NCI-H187 (cell line): ENCODE measurements around the gene ORC3.

Source experiments
- DNase-seq, 2 experiments: peaks; one replicate each; lab custom pipeline; 2025; lab: John Stamatoyannopoulos, UW

Gene ORC3

GRCh38 chr6:87589693-87590416 lies at the start of gene ORC3, which contains the start of gene RARS2:
ORC3 (plus strand) TSS chr6:87590135; CDS start chr6:87590169, 34 bp downstream.
RARS2 (minus strand) TSS chr6:87589987; CDS start chr6:87589957, 30 bp downstream.
- peak; percentile 76 to 92 for DNase-seq

- no peak for DNase-seq
Observed at GRCh38 chr6:87540539-87540938, 49.4 kb upstream of the ORC3 start.

GRCh38 chr6:87541041-87541440 lies 48.9 kb upstream of the ORC3 start:
- no peak for DNase-seq

GRCh38 chr6:87541744-87542143 lies 48.2 kb upstream of the ORC3 start:
- DNase-seq = no peak

- DNase-seq = no peak
Observed at GRCh38 chr6:87543696-87544473, 46.0 kb upstream of the ORC3 start.

GRCh38 chr6:87544474-87544735 lies 45.5 kb upstream of the ORC3 start:
- DNase-seq = no peak

GRCh38 chr6:87551799-87552198 lies 38.1 kb upstream of the ORC3 start:
- DNase-seq = no peak

GRCh38 chr6:87553159-87553765 lies 36.7 kb upstream of the ORC3 start:
- DNase-seq = no peak

- no peak for DNase-seq
Observed at GRCh38 chr6:87555506-87555905, 34.4 kb upstream of the ORC3 start.

GRCh38 chr6:87558446-87558845 lies 31.5 kb upstream of the ORC3 start:
- no peak for DNase-seq

GRCh38 chr6:87561017-87561416 lies 28.9 kb upstream of the ORC3 start:
- DNase-seq = no peak

GRCh38 chr6:87572021-87572420 lies 17.9 kb upstream of the ORC3 start:
- no peak for DNase-seq

- DNase-seq = no peak
Observed at GRCh38 chr6:87572883-87573282, 17.1 kb upstream of the ORC3 start.

- DNase-seq = no peak
Observed at GRCh38 chr6:87573307-87574024, 16.5 kb upstream of the ORC3 start.

GRCh38 chr6:87574237-87574804 lies 15.6 kb upstream of the ORC3 start:
- DNase-seq = no peak

GRCh38 chr6:87575423-87575822 lies 14.5 kb upstream of the ORC3 start:
- no peak for DNase-seq

GRCh38 chr6:87583822-87584221 lies 6.1 kb upstream of the ORC3 start:
- DNase-seq = no peak

GRCh38 chr6:87586371-87587077 lies 3.4 kb upstream of the ORC3 start:
- DNase-seq = no peak

- no peak for DNase-seq
Observed at GRCh38 chr6:87588756-87589407, 1.1 kb upstream of the ORC3 start.

- DNase-seq = no peak
Observed at GRCh38 chr6:87590417-87590880, 514 bp downstream of the ORC3 start.

- no peak for DNase-seq
Observed at GRCh38 chr6:87590990-87591389, 1.1 kb downstream of the ORC3 start.
